SK-N-DZ (cell line): Measurements from ENCODE around the gene TNIK.
A peak's percentile ranks its signal among the peaks of the same experiment; 100 is the strongest.

Experiments
- DNase-seq: peaks from one replicate; pipeline ENCODE4 v3.0.0-alpha.2; 2015; ENCODE audit warnings: low spot score

TNIK gene

GRCh38 chr3:171362575-171362974 is 97.6 kb downstream of the TNIK start:
- peak; percentile 36 for DNase-seq

- no peak for DNase-seq
These were observed 101.4 kb downstream of the TNIK start for GRCh38 chr3:171358881-171359198.

- DNase-seq, result no peak
These were observed 101.9 kb downstream of the TNIK start for GRCh38 chr3:171358181-171358880.

- DNase-seq, result no peak
These were observed 102.5 kb downstream of the TNIK start for GRCh38 chr3:171357721-171358120.

GRCh38 chr3:171356251-171356650 is 104.0 kb downstream of the TNIK start:
- DNase-seq, result no peak

GRCh38 chr3:171354706-171355582 is 105.3 kb downstream of the TNIK start:
- DNase-seq, result no peak

GRCh38 chr3:171354049-171354705 is 106.0 kb downstream of the TNIK start:
- DNase-seq, result no peak

- DNase-seq, result no peak
These were observed 106.8 kb downstream of the TNIK start for GRCh38 chr3:171353423-171353822.

GRCh38 chr3:171352387-171352935 is 107.7 kb downstream of the TNIK start:
- DNase-seq, result no peak

GRCh38 chr3:171351676-171352075 is 108.5 kb downstream of the TNIK start:
- DNase-seq, result no peak

- DNase-seq, result no peak
These were observed 109.8 kb downstream of the TNIK start for GRCh38 chr3:171350364-171350763.

GRCh38 chr3:171349392-171349791 is 110.8 kb downstream of the TNIK start:
- DNase-seq, result no peak

GRCh38 chr3:171348121-171348520 is 112.1 kb downstream of the TNIK start:
- DNase-seq, result no peak

- no peak for DNase-seq
These were observed 112.7 kb downstream of the TNIK start for GRCh38 chr3:171347301-171348039.

GRCh38 chr3:171346582-171347300 is 113.5 kb downstream of the TNIK start:
- DNase-seq, result no peak

- DNase-seq, result no peak
These were observed 114.2 kb downstream of the TNIK start for GRCh38 chr3:171346019-171346418.

- DNase-seq, result no peak
These were observed 114.9 kb downstream of the TNIK start for GRCh38 chr3:171345107-171345843.

GRCh38 chr3:171343693-171344092 is 116.5 kb downstream of the TNIK start:
- DNase-seq, result no peak

GRCh38 chr3:171342783-171343420 is 117.3 kb downstream of the TNIK start:
- no peak for DNase-seq

- no peak for DNase-seq
These were observed 118.0 kb downstream of the TNIK start for GRCh38 chr3:171342200-171342599.
